K562 (cell line): Measurements from ENCODE around the gene DISC1. TPM values are rescaled to one million over a fixed set of nuclear protein-coding genes. Genes with fewer than 3 reads are reported as not detected.
A peak's percentile ranks its signal among the peaks of the same experiment; 100 is the strongest.

Experiments
- ATAC-seq: fragments of 200-7000 bp; cut with Tn5 transposase; 3 replicates; pipeline ENCODE4 v1.9.1; 2020; ENCODE audit warnings: moderate library complexity
- BruUV-seq: library from RNA; stranded (reverse); fragments of 400-500 nt; replicated peaks from 2 replicates; lab custom pipeline; 2021; lab: Mats Ljungman, UMichigan
- CTCF ChIA-PET: fragments of 300-600 bp; formaldehyde crosslinking; extraction: SDS; loops from one replicate; lab custom pipeline; 2021; ENCODE audit warnings: low intra/inter-chr PET ratio; lab: Yijun Ruan, JAX
- POLR2A ChIA-PET: fragments of 300-600, 350-650 bp; sonication (Branson Sonifier 250); formaldehyde crosslinking; extraction: SDS; loops from one replicate; lab custom pipeline; 2021; ENCODE audit warnings: antibody characterized with exemption, inconsistent platforms; lab: Yijun Ruan, JAX
- DNase-seq, 4 experiments: peaks; one replicate each; pipeline versions ENCODE4 v3.0.0 to v3.0.0-alpha.2; 2011 to 2018; ENCODE audit warnings: low spot score in 3 of 4, mixed read lengths in 3 of 4; ENCODE audit errors: extremely low read depth in 1 of 4
- FAIRE-seq: peaks from 2 replicates; lab custom pipeline; 2011; peaks lifted over from hg19 to GRCh38; lab: Jason Lieb, UNC
- H2AFZ ChIP-seq: 2 replicates; pipeline ENCODE4 v1.6.0; 2011; ENCODE audit warnings: low read depth, low read length, control low read depth, inconsistent platforms
- H3K27ac ChIP-seq: fragments of 200-600 bp; 3 replicates; pipeline ENCODE4 v1.8.0; 2011; ENCODE audit warnings: low read depth, mild to moderate bottlenecking, control low read depth, inconsistent platforms, low read length, moderate library complexity, mixed read lengths; ENCODE audit errors: extremely low read depth
- H3K27me3 ChIP-seq, 2 experiments: fragments of 300-600 bp in 1 of 2; 2 replicates in 1 of 2; 3 replicates in 1 of 2; pipeline versions ENCODE4 v1.6.0 to v1.8.0; 2011; ENCODE audit warnings: inconsistent platforms in 2 of 2, low read length in 2 of 2, mild to moderate bottlenecking in 1 of 2, mixed read lengths in 1 of 2, moderate library complexity in 1 of 2; ENCODE audit not compliant: control insufficient read depth in 2 of 2, insufficient read depth in 2 of 2
- H3K36me3 ChIP-seq: fragments of 300-600 bp; 3 replicates; pipeline ENCODE4 v1.8.0; 2011; ENCODE audit warnings: mild to moderate bottlenecking, low read length, inconsistent platforms; ENCODE audit not compliant: control insufficient read depth, insufficient read depth
- H3K4me1 ChIP-seq, 2 experiments: fragments of 200-600 bp in 1 of 2; replicated peaks in 1 of 2; 2 replicates in 1 of 2; 3 replicates in 1 of 2; pipeline versions ENCODE4 v1.5.1 to v1.8.0; 2011; ENCODE audit warnings: inconsistent platforms in 2 of 2, low read length in 2 of 2, mild to moderate bottlenecking in 1 of 2, mixed read lengths in 1 of 2, moderate library complexity in 1 of 2; ENCODE audit not compliant: control insufficient read depth in 2 of 2, insufficient read depth in 2 of 2
- H3K4me2 ChIP-seq: 2 replicates; pipeline ENCODE4 v1.6.1; 2011; ENCODE audit warnings: low read length, control low read depth, inconsistent platforms, mixed read lengths; ENCODE audit not compliant: insufficient read depth
- H3K4me3 ChIP-seq: fragments of 200-600 bp; sonication (generic), shearing (Covaris generic); 2 replicates; pipeline ENCODE4 v1.5.1; 2016; ENCODE audit warnings: control low read depth, inconsistent platforms
- H3K79me2 ChIP-seq: fragments of 200-600 bp; 3 replicates; pipeline ENCODE4 v1.8.0; 2011; ENCODE audit warnings: low read length, inconsistent platforms; ENCODE audit not compliant: control insufficient read depth, insufficient read depth
- H3K9ac ChIP-seq, 2 experiments: 2 replicates each; pipeline versions ENCODE4 v1.6.0 to v1.6.1; 2011; ENCODE audit warnings: low read depth in 2 of 2, low read length in 2 of 2, control low read depth in 1 of 2, inconsistent platforms in 1 of 2, mild to moderate bottlenecking in 1 of 2, mixed read lengths in 1 of 2; ENCODE audit not compliant: insufficient read depth in 1 of 2
- H3K9me1 ChIP-seq: one replicate; pipeline ENCODE4 v1.6.0; 2011; ENCODE audit warnings: inconsistent platforms, mild to moderate bottlenecking, low read length, moderate library complexity; ENCODE audit not compliant: control insufficient read depth, insufficient read depth
- H3K9me3 ChIP-seq: replicated peaks from 2 replicates; pipeline ENCODE4 v1.5.1; 2011; ENCODE audit warnings: low read depth, low read length, inconsistent platforms; ENCODE audit not compliant: control insufficient read depth, insufficient read depth
- H4K20me1 ChIP-seq: replicated peaks from 2 replicates; pipeline ENCODE4 v1.6.1; 2011; ENCODE audit warnings: low read length, inconsistent platforms, mixed read lengths; ENCODE audit not compliant: control insufficient read depth, insufficient read depth
- ELF4 ChIP-seq: fragments of 450-650 bp; formaldehyde crosslinking; IDR thresholded peaks from 2 replicates; pipeline ENCODE4 v1.4.0; 2022; ENCODE audit warnings: missing genetic modification characterization
- FOXA3 ChIP-seq, 2 experiments: fragments of 450-650 bp in 1 of 2; sonication (generic) in 1 of 2; formaldehyde crosslinking; IDR thresholded peaks in 1 of 2; conservative IDR thresholded peaks in 1 of 2; 2 replicates each; pipeline versions ENCODE4 v1.4.0 to v1.8.0; 2020 to 2022; ENCODE audit warnings: mild to moderate bottlenecking in 2 of 2, missing genetic modification reagents in 1 of 2
- GABPB2 ChIP-seq: fragments of 250-450 bp; sonication (Bioruptor Pico); conservative IDR thresholded peaks from 2 replicates; pipeline ENCODE4 v1.5.1; 2021; ENCODE audit warnings: mild to moderate bottlenecking
- IRF9 ChIP-seq: fragments of 450-650 bp; IDR thresholded peaks from 2 replicates; pipeline ENCODE4 v1.6.1; 2016; ENCODE audit warnings: missing biosample characterization, missing genetic modification characterization
- SRSF3 ChIP-seq: fragments of 200-400 bp; formaldehyde crosslinking; IDR thresholded peaks from 2 replicates; pipeline ENCODE4 v1.6.1; 2016; ENCODE audit warnings: mild to moderate bottlenecking, low read length, moderate library complexity; ENCODE audit not compliant: insufficient read depth
- ZFP91 ChIP-seq: sonication (generic); formaldehyde crosslinking; IDR thresholded peaks from 2 replicates; pipeline ENCODE4 v1.8.0; 2022; ENCODE audit warnings: mild to moderate bottlenecking, missing genetic modification reagents
- ZNF512 ChIP-seq: IDR thresholded peaks from 2 replicates; pipeline ENCODE4 v1.6.1; 2016; ENCODE audit warnings: missing genetic modification characterization, missing compliant biosample characterization
- WGBS: fragments of 100-300 bp; shearing (Covaris generic); methylation state at CpG from one replicate; pipeline ENCODE4 v1.1.6; 2016; ENCODE audit warnings: low coverage, mixed read lengths; ENCODE audit not compliant: insufficient coverage; ENCODE audit errors: missing lambda C conversion rate; 5-methylcytosine and 5-hydroxymethylcytosine counted together
- in situ Hi-C: fragments of 300-500 bp; cut with MboI; formaldehyde crosslinking; loops from 4 replicates; pipeline ENCODE4 v1.15.0; 2018; ENCODE audit warnings: inconsistent platforms, mixed read lengths
- intact Hi-C: fragments of 100-400 bp; cut with micrococcal nuclease; formaldehyde crosslinking; loops from 2 replicates; pipeline ENCODE4 v1.14.2; 2022
- polyA plus RNA-seq, 8 experiments: library from polyadenylated mRNA; depleted of rRNA in 4 of 8; stranded (reverse) in 5 of 8; unstranded in 3 of 8; fragments of >200 nt; fragmentation: Nextera tagmentation in 2 of 8; fragmentation: Illumina TruSeq in 1 of 8; extraction: Ambion mirVana in 2 of 8; extraction: Trizol in 1 of 8; gene quantifications; 2 replicates each; pipeline versions ENCODE4 v1.2.1 to v1.2.3, GENCODE V29; 2011 to 2014; ENCODE audit warnings: inconsistent platforms in 1 of 8, missing spikeins in 1 of 8
- total RNA-seq, 7 experiments: library from RNA; depleted of rRNA in 6 of 7; stranded (reverse); fragments of >200 nt in 6 of 7; fragmentation: Illumina TruSeq in 2 of 7; extraction: Trizol in 2 of 7; gene quantifications; 2 replicates each; pipeline versions ENCODE4 v1.2.1 to v1.2.3, GENCODE V29; 2011 to 2021; ENCODE audit warnings: low replicate concordance in 1 of 7
- TF ChIP-seq, protein P1 (sequence below): fragments of 450-650 bp; formaldehyde crosslinking; conservative IDR thresholded peaks from 2 replicates; pipeline ENCODE4 v1.4.0; 2022; ENCODE audit warnings: mild to moderate bottlenecking, missing genetic modification characterization

The DISC1 gene
- total and polyA plus RNA-seq, 9 of the 15 experiments (the other 6 are each of a cell fraction or from before 2014, with no cell fraction given) = 0.01 to 0.11 (median 0.08) TPM; not detected in 1

GRCh38 chr1:231761252-231761651 lies 134.7 kb downstream of the DISC1 start:
- Histone ChIP-seq H3K9me1 (no peaks in the 10 kb centered on the region), H2AFZ (no peak overlapping the region), H3K79me2 (no peaks in the 10 kb centered on the region), H3K27me3 (peaks cover 2 to 10% of the 10 kb centered on the region in 2 experiments; a peak in 2 of 5 replicates), H3K4me2 (no peak overlapping the region), H3K9me3 (no peaks in the 10 kb centered on the region), H3K27ac (no peak overlapping the region), H3K4me1 (no peaks in the 10 kb centered on the region), H4K20me1 (no peaks in the 10 kb centered on the region), H3K9ac (no peak overlapping the region), H3K36me3 (no peaks in the 10 kb centered on the region), H3K4me3 (no peak overlapping the region)
- FAIRE-seq (no peak), ATAC-seq (no peak), DNase-seq (no peak)
- intact Hi-C loops = no loop called here
- CTCF ChIA-PET = no interaction called here
- POLR2A ChIA-PET = no interaction called here
- no TSS peak for BruUV-seq
- in situ Hi-C loops = no loop called here
- WGBS = 0% methylated on average over 3 of the region's 3 CpGs
- no peak for TF ChIP-seq ELF4 (CRISPR knock-in tag)

DNA sequence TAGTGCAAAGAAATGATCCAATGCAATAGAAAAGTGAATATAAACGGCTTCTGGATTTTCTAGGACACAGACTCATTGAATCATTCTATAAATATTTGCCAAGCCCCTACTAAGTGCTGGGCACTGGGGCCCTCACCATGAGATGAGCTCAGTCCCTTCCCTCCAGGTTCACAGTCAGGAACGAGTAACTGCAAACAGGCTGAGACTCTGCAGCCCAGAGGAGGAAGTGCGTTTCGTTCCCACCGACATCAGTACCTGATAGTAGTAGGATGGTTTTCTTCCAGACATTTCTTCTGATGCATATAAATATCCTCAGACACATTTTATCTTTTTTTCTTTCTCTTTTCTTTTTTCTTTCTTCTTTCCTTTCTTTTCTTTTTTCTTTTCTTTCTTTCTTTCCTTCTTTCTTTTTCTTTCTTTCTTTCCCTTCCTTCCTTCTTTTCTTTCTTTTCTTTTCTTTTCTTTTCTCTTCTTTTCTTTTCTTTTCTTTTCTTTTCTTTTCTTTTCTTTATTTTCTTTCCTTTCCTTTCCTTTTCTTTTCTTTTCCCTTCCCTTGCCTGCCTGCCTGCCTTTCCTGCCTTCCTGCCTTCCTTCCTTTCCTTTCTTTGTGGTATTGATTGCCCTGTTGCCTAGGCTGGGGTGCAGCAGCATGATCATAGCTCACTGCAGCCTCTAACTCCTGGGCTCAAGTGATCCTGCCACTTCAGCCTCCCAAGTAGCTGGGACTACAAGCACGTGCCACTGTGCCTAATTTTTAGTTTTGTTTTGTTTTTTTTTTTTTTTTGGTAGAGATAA lies 135.4 kb downstream of the DISC1 start:
- no TSS peak for BruUV-seq
- ATAC-seq = no peak
- no peak for TF ChIP-seq ZFP91 (CRISPR knock-in tag)
- TF ChIP-seq SRSF3 = no peak
- no peak for TF ChIP-seq IRF9
- TF ChIP-seq ZNF512 = peak; percentile 97
- no peak for TF ChIP-seq FOXA3 (CRISPR knock-in tag; conservative IDR thresholded peaks at IDR 0.05 in 1 of 2, IDR thresholded peaks at IDR 0.05 in 1 of 2)
- TF ChIP-seq GABPB2 = no peak
- TF ChIP-seq, protein P1, sequence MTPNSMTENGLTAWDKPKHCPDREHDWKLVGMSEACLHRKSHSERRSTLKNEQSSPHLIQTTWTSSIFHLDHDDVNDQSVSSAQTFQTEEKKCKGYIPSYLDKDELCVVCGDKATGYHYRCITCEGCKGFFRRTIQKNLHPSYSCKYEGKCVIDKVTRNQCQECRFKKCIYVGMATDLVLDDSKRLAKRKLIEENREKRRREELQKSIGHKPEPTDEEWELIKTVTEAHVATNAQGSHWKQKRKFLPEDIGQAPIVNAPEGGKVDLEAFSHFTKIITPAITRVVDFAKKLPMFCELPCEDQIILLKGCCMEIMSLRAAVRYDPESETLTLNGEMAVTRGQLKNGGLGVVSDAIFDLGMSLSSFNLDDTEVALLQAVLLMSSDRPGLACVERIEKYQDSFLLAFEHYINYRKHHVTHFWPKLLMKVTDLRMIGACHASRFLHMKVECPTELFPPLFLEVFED (CRISPR knock-in tag) = no peak

More for the DNA sequence above, 135.4 kb downstream of the DISC1 start:
- POLR2A ChIA-PET = no interaction called here
- in situ Hi-C loops = no loop called here
- no peak overlapping the region for H3K9ac ChIP-seq
- no peaks in the 10 kb centered on the region for H4K20me1 ChIP-seq
- CTCF ChIA-PET = no interaction called here
- peaks cover 2 to 10% of the 10 kb centered on the region in 2 experiments; a peak in 2 of 5 replicates for H3K27me3 ChIP-seq
- no peaks in the 10 kb centered on the region for H3K9me3 ChIP-seq
- WGBS = 3% methylated on average over 6 of the region's 6 CpGs
- intact Hi-C loops = no loop called here
- no peaks in the 10 kb centered on the region for H3K79me2 ChIP-seq
- no peak overlapping the region for H3K27ac ChIP-seq
- FAIRE-seq = no peak
- no peaks in the 10 kb centered on the region for H3K9me1 ChIP-seq
- DNase-seq = no peak
- no peak overlapping the region for H3K4me3 ChIP-seq
- H3K36me3 ChIP-seq = no peaks in the 10 kb centered on the region
- H3K4me2 ChIP-seq = no peak overlapping the region
- no peak overlapping the region for H2AFZ ChIP-seq
- no peaks in the 10 kb centered on the region for H3K4me1 ChIP-seq
